ENCODE measurements around the gene NUBPL.

NUBPL gene

GRCh38 chr14:31893221-31893757 lies 332.1 kb downstream of the NUBPL start:
- no peak for DNase-seq
- no peak for TF ChIP-seq GATA1 (IDR thresholded peaks at IDR 0.05; ENCODE audit: low read depth, low read length)
- TF ChIP-seq POLR2A (IDR thresholded peaks at IDR 0.05; ENCODE audit: low read length): no peak

GRCh38 chr14:31894351-31894750 lies 333.1 kb downstream of the NUBPL start:
- TF ChIP-seq GATA1 (IDR thresholded peaks at IDR 0.05; ENCODE audit: low read depth, low read length) (no peak), POLR2A (IDR thresholded peaks at IDR 0.05; ENCODE audit: low read length) (no peak)
- peak; percentile 72 to 84 for DNase-seq

GRCh38 chr14:31895206-31895605 lies 334.0 kb downstream of the NUBPL start:
- no peak for DNase-seq
- no peak for TF ChIP-seq POLR2A (IDR thresholded peaks at IDR 0.05; ENCODE audit: low read length)
- no peak for TF ChIP-seq GATA1 (IDR thresholded peaks at IDR 0.05; ENCODE audit: low read depth, low read length)

- no peak for DNase-seq
- TF ChIP-seq GATA1 (IDR thresholded peaks at IDR 0.05; ENCODE audit: low read depth, low read length) (no peak), POLR2A (IDR thresholded peaks at IDR 0.05; ENCODE audit: low read length) (no peak)
These were observed 334.4 kb downstream of the NUBPL start for GRCh38 chr14:31895646-31896045.

- TF ChIP-seq POLR2A (IDR thresholded peaks at IDR 0.05; ENCODE audit: low read length): no peak
- no peak for TF ChIP-seq GATA1 (IDR thresholded peaks at IDR 0.05; ENCODE audit: low read depth, low read length)
- DNase-seq: no peak
These were observed 336.5 kb downstream of the NUBPL start for GRCh38 chr14:31897581-31898186.

GRCh38 chr14:31898838-31899528 lies 337.8 kb downstream of the NUBPL start:
- TF ChIP-seq GATA1 (IDR thresholded peaks at IDR 0.05; ENCODE audit: low read depth, low read length): no peak
- no peak for TF ChIP-seq POLR2A (IDR thresholded peaks at IDR 0.05; ENCODE audit: low read length)
- DNase-seq: no peak

GRCh38 chr14:31902002-31902401 lies 340.8 kb downstream of the NUBPL start:
- TF ChIP-seq POLR2A (IDR thresholded peaks at IDR 0.05; ENCODE audit: low read length): no peak
- TF ChIP-seq GATA1 (IDR thresholded peaks at IDR 0.05; ENCODE audit: low read depth, low read length): no peak
- DNase-seq: peak in 1 of 2 experiments; percentile 32

- TF ChIP-seq POLR2A (IDR thresholded peaks at IDR 0.05; ENCODE audit: low read length): no peak
- TF ChIP-seq GATA1 (IDR thresholded peaks at IDR 0.05; ENCODE audit: low read depth, low read length): no peak
- peak in 1 of 2 experiments; percentile 2 for DNase-seq
These were observed 341.9 kb downstream of the NUBPL start for GRCh38 chr14:31902945-31903646.

- DNase-seq: no peak
- no peak for TF ChIP-seq GATA1 (IDR thresholded peaks at IDR 0.05; ENCODE audit: low read depth, low read length)
- no peak for TF ChIP-seq POLR2A (IDR thresholded peaks at IDR 0.05; ENCODE audit: low read length)
These were observed 348.8 kb downstream of the NUBPL start for GRCh38 chr14:31909977-31910376.
